Gastroesophageal sphincter (tissue), 4 donors: ENCODE data around the gene ETV3L. TPM values are rescaled to one million over a fixed set of nuclear protein-coding genes. Genes with fewer than 3 reads are reported as not detected.

Experiments used
- ATAC-seq: fragments of 150-250 bp; one replicate; pipeline ENCODE4 v1.9.1; 2016; ENCODE audit warnings: mild to moderate bottlenecking, moderate library complexity
- H3K27ac ChIP-seq, 4 donors: fragments of 200-600 bp; sonication (generic) in 3 of 4; 1 replicate in 3 of 4; 2 replicates in 1 of 4; pipeline ENCODE4 v1.5.1; 2016 to 2019
- H3K27me3 ChIP-seq: fragments of 200-600 bp; sonication (generic); one replicate; pipeline ENCODE4 v1.5.1; 2019
- H3K36me3 ChIP-seq, 2 donors: fragments of 200-600 bp; sonication (generic); one replicate each; pipeline ENCODE4 v1.5.1; 2019; ENCODE audit warnings: control low read depth in 1 of 2
- H3K4me1 ChIP-seq, 3 donors: fragments of 200-600 bp; sonication (generic); 1 replicate in 2 of 3; 2 replicates in 1 of 3; pipeline ENCODE4 v1.5.1; 2016 to 2019; ENCODE audit warnings: control low read depth in 2 of 3
- H3K4me3 ChIP-seq, 2 donors: fragments of 200-600 bp; sonication (generic); one replicate each; pipeline ENCODE4 v1.5.1; 2019; ENCODE audit warnings: mild to moderate bottlenecking in 1 of 2, moderate library complexity in 1 of 2
- H3K9me3 ChIP-seq, 3 donors: fragments of 200-600 bp; sonication (generic); one replicate each; pipeline ENCODE4 v1.5.1; 2017 to 2019; ENCODE audit warnings: control low read depth in 2 of 3
- EP300 ChIP-seq: sonication (generic); formaldehyde crosslinking; IDR thresholded peaks from one replicate; pipeline ENCODE4 v1.6.1; 2017; ENCODE audit warnings: antibody characterized with exemption, mild to moderate bottlenecking
- POLR2A ChIP-seq, 2 donors: fragments of 450-650 bp; IDR thresholded peaks; one replicate each; pipeline ENCODE4 v1.6.1; 2017; ENCODE audit warnings: antibody characterized with exemption in 2 of 2, mild to moderate bottlenecking in 2 of 2, moderate library complexity in 1 of 2
- POLR2AphosphoS5 ChIP-seq: sonication (generic); formaldehyde crosslinking; IDR thresholded peaks from one replicate; pipeline ENCODE4 v1.6.1; 2017; ENCODE audit warnings: antibody characterized with exemption
- WGBS, 2 donors: methylation state at CpG; one replicate each; pipeline ENCODE4 v1.1.5; 2018; ENCODE audit warnings: low coverage in 1 of 2; 5-methylcytosine and 5-hydroxymethylcytosine counted together
- total RNA-seq, 4 donors: library from RNA; depleted of rRNA; stranded (reverse); fragments of >200 nt; gene quantifications; one replicate each; pipeline ENCODE4 v1.1.0, GENCODE V29; 2016
- TF ChIP-seq, protein P1 (sequence below), 4 experiments: fragments of 200-600 bp in 2 of 4; fragments of 450-650 bp in 2 of 4; sonication (generic) in 1 of 4; IDR thresholded peaks; one replicate each; pipeline ENCODE4 v1.5.1; 2017 to 2019; ENCODE audit warnings: antibody characterized with exemption in 4 of 4, mild to moderate bottlenecking in 2 of 4, moderate library complexity in 2 of 4

Gene ETV3L
- total RNA-seq, 4 donors from 2014 or later: not detected

- Histone ChIP-seq H3K4me1 (no peaks in the 10 kb centered on the region), H3K36me3 (no peaks in the 10 kb centered on the region), H3K27me3 (peaks cover 27% of the 10 kb centered on the region), H3K27ac (no peak overlapping the region), H3K9me3 (no peaks in the 10 kb centered on the region), H3K4me3 (no peak overlapping the region)
- WGBS, 2 donors: 49% methylated on average over 2 of the region's 3 CpGs; no CpG with 5 or more reads in 1 of the 2 donors
- no peak for ATAC-seq
- TF ChIP-seq, protein P1, sequence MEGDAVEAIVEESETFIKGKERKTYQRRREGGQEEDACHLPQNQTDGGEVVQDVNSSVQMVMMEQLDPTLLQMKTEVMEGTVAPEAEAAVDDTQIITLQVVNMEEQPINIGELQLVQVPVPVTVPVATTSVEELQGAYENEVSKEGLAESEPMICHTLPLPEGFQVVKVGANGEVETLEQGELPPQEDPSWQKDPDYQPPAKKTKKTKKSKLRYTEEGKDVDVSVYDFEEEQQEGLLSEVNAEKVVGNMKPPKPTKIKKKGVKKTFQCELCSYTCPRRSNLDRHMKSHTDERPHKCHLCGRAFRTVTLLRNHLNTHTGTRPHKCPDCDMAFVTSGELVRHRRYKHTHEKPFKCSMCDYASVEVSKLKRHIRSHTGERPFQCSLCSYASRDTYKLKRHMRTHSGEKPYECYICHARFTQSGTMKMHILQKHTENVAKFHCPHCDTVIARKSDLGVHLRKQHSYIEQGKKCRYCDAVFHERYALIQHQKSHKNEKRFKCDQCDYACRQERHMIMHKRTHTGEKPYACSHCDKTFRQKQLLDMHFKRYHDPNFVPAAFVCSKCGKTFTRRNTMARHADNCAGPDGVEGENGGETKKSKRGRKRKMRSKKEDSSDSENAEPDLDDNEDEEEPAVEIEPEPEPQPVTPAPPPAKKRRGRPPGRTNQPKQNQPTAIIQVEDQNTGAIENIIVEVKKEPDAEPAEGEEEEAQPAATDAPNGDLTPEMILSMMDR (IDR thresholded peaks at IDR 0.05): no peak
- TF ChIP-seq POLR2A (IDR thresholded peaks at IDR 0.05): no peak
- TF ChIP-seq EP300: no peak
- TF ChIP-seq POLR2AphosphoS5: no peak
These were observed 15.8 kb upstream of the ETV3L start for GRCh38 chr1:157115429-157115838.

- no peak for ATAC-seq
- H3K36me3 ChIP-seq: no peaks in the 10 kb centered on the region
- H3K4me1 ChIP-seq: no peaks in the 10 kb centered on the region
- 60 to 66% methylated on average over 2 to 8 of the region's 18 CpGs for WGBS, 2 donors
- TF ChIP-seq, protein P1 (IDR thresholded peaks at IDR 0.05): no peak
- TF ChIP-seq POLR2AphosphoS5: no peak
- TF ChIP-seq EP300: no peak
- TF ChIP-seq POLR2A (IDR thresholded peaks at IDR 0.05): no peak
- peaks cover 36% of the 10 kb centered on the region for H3K27me3 ChIP-seq
- H3K27ac ChIP-seq: no peak overlapping the region
- H3K4me3 ChIP-seq: no peak overlapping the region
- no peaks in the 10 kb centered on the region for H3K9me3 ChIP-seq
These were observed 14.8 kb upstream of the ETV3L start for GRCh38 chr1:157114183-157115121.

DNA sequence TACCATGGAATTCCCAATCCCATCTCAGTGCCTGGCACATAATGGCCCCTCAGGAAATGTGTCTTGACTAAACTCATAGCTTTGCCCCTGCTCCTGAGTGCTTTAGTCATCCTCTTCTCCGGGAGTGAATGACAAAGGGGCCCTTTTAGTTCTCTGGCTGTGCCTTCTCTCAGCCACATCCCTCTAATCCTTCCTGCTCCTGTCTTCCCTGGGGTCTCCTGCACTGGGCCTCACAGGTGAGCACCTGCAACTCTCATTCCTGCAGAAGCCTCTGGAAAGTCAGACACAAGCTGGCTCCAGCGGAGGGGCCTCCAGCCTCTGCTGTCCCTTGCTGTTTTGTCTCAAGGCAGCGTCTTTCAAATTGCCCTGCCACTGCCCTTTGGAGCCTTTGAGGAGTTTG is 14.0 kb upstream of the ETV3L start:
- ATAC-seq: no peak
- Histone ChIP-seq H3K36me3 (no peaks in the 10 kb centered on the region), H3K4me1 (no peaks in the 10 kb centered on the region), H3K27ac (no peak overlapping the region), H3K4me3 (no peak overlapping the region), H3K9me3 (no peaks in the 10 kb centered on the region), H3K27me3 (peaks cover 44% of the 10 kb centered on the region)
- no peak for TF ChIP-seq EP300
- TF ChIP-seq POLR2AphosphoS5: no peak
- no peak for TF ChIP-seq POLR2A (IDR thresholded peaks at IDR 0.05)
- TF ChIP-seq, protein P1 (IDR thresholded peaks at IDR 0.05): no peak
- WGBS, 2 donors: 20 to 100% methylated on average over 1 to 2 of the region's 3 CpGs

DNA sequence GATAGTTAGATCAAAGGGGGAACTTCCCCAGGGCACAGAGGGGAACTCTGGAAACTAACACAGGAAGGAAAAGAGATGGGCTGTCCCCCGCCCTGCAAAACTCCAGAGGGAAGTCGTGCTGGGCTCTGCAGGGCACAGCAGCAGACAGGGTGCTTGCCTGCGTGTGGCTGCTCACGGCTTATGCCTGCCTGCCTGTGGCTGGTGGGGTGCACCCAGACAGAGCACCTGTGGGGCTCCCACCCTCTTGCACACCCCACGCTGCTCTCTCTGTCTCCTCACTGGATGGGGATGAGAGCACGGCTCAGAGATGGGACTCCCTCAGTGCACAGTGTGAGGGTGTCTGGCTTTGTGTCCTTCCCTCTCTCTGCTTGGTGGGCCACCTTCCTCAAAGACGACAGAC is 13.5 kb upstream of the ETV3L start:
- H3K4me3 ChIP-seq: no peak overlapping the region
- TF ChIP-seq POLR2A (IDR thresholded peaks at IDR 0.05) (no peak), POLR2AphosphoS5 (no peak), EP300 (no peak)
- TF ChIP-seq, protein P1 (IDR thresholded peaks at IDR 0.05): no peak
- no peaks in the 10 kb centered on the region for H3K9me3 ChIP-seq
- no peaks in the 10 kb centered on the region for H3K36me3 ChIP-seq
- no peaks in the 10 kb centered on the region for H3K4me1 ChIP-seq
- 67% methylated on average over 2 of the region's 7 CpGs; no CpG with 5 or more reads in 1 of the 2 donors for WGBS, 2 donors
- peaks cover 49% of the 10 kb centered on the region for H3K27me3 ChIP-seq
- ATAC-seq: peak; percentile 27
- H3K27ac ChIP-seq: no peak overlapping the region
